ENCODE measurements around the gene NSL1. TPM values are rescaled to one million over a fixed set of nuclear protein-coding genes. Genes with fewer than 3 reads are reported as not detected.
"Not testable (repeated sequence)": the region's sequence is repeated elsewhere in the genome, so short reads cannot be mapped to it uniquely, and the experiment has no call there.

Gene NSL1
- total RNA-seq, 1 donor from 2014 or later = 38.1 TPM

- ATAC-seq (no peak), DNase-seq (ENCODE audit: low spot score) (no peak)
- intact Hi-C loops (cut with DNase I) = no loop called here
Observed at GRCh38 chr1:212721388-212722247, 70.0 kb downstream of the NSL1 start.

- intact Hi-C loops (cut with DNase I) = no loop called here
- DNase-seq (ENCODE audit: low spot score) (no peak), ATAC-seq (no peak)
Observed at GRCh38 chr1:212719633-212720032, 71.9 kb downstream of the NSL1 start.

- ATAC-seq = no peak
Observed at GRCh38 chr1:212718499-212718898, 73.1 kb downstream of the NSL1 start.

GRCh38 chr1:212716161-212716560 lies 75.4 kb downstream of the NSL1 start:
- intact Hi-C loops (cut with DNase I) = no loop called here
- ATAC-seq (no peak), DNase-seq (ENCODE audit: low spot score) (no peak)

More at GRCh38 chr1:212718499-212718898, 73.1 kb downstream of the NSL1 start:
- DNase-seq (ENCODE audit: low spot score) = no peak
- intact Hi-C loops (cut with DNase I) = no loop called here

GRCh38 chr1:212713465-212714136 lies 78.0 kb downstream of the NSL1 start:
- intact Hi-C loops (cut with DNase I) = no loop called here
- no peak for DNase-seq (ENCODE audit: low spot score)
- no peak for ATAC-seq

- no peak for DNase-seq (ENCODE audit: low spot score)
Observed at GRCh38 chr1:212712451-212713303, 78.9 kb downstream of the NSL1 start.

GRCh38 chr1:212711974-212712373 lies 79.6 kb downstream of the NSL1 start:
- ATAC-seq; DNase-seq (ENCODE audit: low spot score); intact Hi-C loops (cut with DNase I): not testable (repeated sequence)

More at GRCh38 chr1:212712451-212713303, 78.9 kb downstream of the NSL1 start:
- intact Hi-C loops (cut with DNase I) = no loop called here
- no peak for ATAC-seq

GRCh38 chr1:212710566-212710965 lies 81.0 kb downstream of the NSL1 start:
- no peak for ATAC-seq
- DNase-seq (ENCODE audit: low spot score) = no peak
- intact Hi-C loops (cut with DNase I) = no loop called here

GRCh38 chr1:212703991-212704564 lies 87.5 kb downstream of the NSL1 start:
- ATAC-seq (no peak), DNase-seq (ENCODE audit: low spot score) (no peak)
- intact Hi-C loops (cut with DNase I) = no loop called here

- no peak for DNase-seq (ENCODE audit: low spot score)
- intact Hi-C loops (cut with DNase I) = no loop called here
- no peak for ATAC-seq
Observed at GRCh38 chr1:212702672-212703071, 88.9 kb downstream of the NSL1 start.

- no peak for DNase-seq (ENCODE audit: low spot score)
- no peak for ATAC-seq
- intact Hi-C loops (cut with DNase I) = no loop called here
Observed at GRCh38 chr1:212701910-212702309, 89.7 kb downstream of the NSL1 start.

- intact Hi-C loops (cut with DNase I) = no loop called here
- peak; percentile 79 for DNase-seq (ENCODE audit: low spot score)
- ATAC-seq = peak; percentile 86
Observed at GRCh38 chr1:212700892-212701819, 90.4 kb downstream of the NSL1 start.

GRCh38 chr1:212700223-212700891 lies 91.2 kb downstream of the NSL1 start:
- intact Hi-C loops (cut with DNase I) = no loop called here
- peak; percentile 69 for DNase-seq (ENCODE audit: low spot score)
- ATAC-seq = peak; percentile 60

- intact Hi-C loops (cut with DNase I) = no loop called here
- ATAC-seq (peak; percentile 51), DNase-seq (ENCODE audit: low spot score) (peak; percentile 69)
Observed at GRCh38 chr1:212699625-212700222, 91.9 kb downstream of the NSL1 start, which contains the start of gene BATF3. Gene BATF3, minus strand, starts transcription at chr1:212699840. Its CDS starts 78 bp downstream, at chr1:212699762.

- DNase-seq (ENCODE audit: low spot score) (peak; percentile 65), ATAC-seq (peak; percentile 74)
- intact Hi-C loops (cut with DNase I) = no loop called here
Observed at GRCh38 chr1:212699104-212699624, 92.4 kb downstream of the NSL1 start.

GRCh38 chr1:212698467-212699103 lies 93.0 kb downstream of the NSL1 start:
- ATAC-seq = no peak
- intact Hi-C loops (cut with DNase I) = no loop called here
- DNase-seq (ENCODE audit: low spot score) = no peak

Measured in sciatic nerve (tissue), 2 donors.